ENCODE measurements around the gene ASNSD1.

DNA sequence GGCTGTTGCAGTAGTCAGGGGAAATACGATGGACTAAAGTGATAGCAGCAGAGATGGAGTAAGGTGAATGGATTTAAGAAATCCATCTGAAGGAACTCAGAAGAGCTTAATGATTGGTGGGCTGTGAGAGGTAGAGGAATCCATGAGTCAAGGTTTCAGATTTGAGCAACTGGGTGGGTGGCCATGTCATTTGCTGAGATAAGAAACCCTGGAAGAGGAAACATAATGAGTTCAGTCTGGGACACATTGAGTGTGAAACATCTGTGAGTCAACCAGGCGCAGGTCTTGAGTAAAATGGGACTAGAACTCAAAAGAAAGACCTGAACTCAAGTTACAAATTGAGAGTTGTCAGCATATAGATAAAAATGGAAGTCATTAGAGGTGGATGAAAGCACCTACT is 19.7 kb upstream of the ASNSD1 start:
- TF ChIP-seq, protein P1, sequence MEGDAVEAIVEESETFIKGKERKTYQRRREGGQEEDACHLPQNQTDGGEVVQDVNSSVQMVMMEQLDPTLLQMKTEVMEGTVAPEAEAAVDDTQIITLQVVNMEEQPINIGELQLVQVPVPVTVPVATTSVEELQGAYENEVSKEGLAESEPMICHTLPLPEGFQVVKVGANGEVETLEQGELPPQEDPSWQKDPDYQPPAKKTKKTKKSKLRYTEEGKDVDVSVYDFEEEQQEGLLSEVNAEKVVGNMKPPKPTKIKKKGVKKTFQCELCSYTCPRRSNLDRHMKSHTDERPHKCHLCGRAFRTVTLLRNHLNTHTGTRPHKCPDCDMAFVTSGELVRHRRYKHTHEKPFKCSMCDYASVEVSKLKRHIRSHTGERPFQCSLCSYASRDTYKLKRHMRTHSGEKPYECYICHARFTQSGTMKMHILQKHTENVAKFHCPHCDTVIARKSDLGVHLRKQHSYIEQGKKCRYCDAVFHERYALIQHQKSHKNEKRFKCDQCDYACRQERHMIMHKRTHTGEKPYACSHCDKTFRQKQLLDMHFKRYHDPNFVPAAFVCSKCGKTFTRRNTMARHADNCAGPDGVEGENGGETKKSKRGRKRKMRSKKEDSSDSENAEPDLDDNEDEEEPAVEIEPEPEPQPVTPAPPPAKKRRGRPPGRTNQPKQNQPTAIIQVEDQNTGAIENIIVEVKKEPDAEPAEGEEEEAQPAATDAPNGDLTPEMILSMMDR (conservative IDR thresholded peaks at IDR 0.05; ENCODE audit: low read length), result no peak
- no peak for TF ChIP-seq EZH2phosphoT487 (IDR thresholded peaks at IDR 0.05; ENCODE audit: borderline replicate concordance)

Measured in Loucy (cell line).